ENCODE measurements around the gene RTP1. TPM values are rescaled to one million over a fixed set of nuclear protein-coding genes. Genes with fewer than 3 reads are reported as not detected.

RTP1 gene
- total and polyA plus RNA-seq, 9 of the 15 experiments (the other 6 are each of a cell fraction or from before 2014, with no cell fraction given), result not detected

DNA sequence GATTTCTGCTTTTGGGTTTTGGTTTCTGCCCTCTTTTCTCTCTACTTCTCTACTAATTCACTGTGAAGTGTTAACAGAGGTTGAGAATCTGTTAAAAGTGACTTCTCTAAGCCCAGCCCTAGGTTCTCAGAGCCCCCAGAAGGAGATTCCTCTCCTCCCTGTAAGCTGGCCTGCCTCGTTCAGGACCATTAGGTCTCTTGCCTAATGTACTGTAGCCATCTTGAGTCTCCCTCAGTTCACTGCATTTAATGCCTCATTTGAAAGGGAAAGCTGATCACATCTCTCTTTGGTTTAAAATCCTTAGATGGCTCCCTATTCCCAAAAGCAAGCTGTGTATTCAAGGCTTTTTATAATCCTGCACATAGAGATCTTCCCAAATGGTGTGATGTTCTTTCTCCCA lies 16.3 kb downstream of the RTP1 start (continued):
- TF ChIP-seq JUND (IDR thresholded peaks at IDR 0.05; ENCODE audit: borderline replicate concordance, low read depth, low read length) (no peak), JUND (tag; IDR thresholded peaks at IDR 0.05; ENCODE audit: borderline replicate concordance, low read depth, low read length) (no peak), MEIS2 (IDR thresholded peaks at IDR 0.05; ENCODE audit: partially characterized antibody) (no peak), CBX1 (IDR thresholded peaks at IDR 0.05; ENCODE audit: low read depth) (no peak)
- TF ChIP-seq, protein P1, sequence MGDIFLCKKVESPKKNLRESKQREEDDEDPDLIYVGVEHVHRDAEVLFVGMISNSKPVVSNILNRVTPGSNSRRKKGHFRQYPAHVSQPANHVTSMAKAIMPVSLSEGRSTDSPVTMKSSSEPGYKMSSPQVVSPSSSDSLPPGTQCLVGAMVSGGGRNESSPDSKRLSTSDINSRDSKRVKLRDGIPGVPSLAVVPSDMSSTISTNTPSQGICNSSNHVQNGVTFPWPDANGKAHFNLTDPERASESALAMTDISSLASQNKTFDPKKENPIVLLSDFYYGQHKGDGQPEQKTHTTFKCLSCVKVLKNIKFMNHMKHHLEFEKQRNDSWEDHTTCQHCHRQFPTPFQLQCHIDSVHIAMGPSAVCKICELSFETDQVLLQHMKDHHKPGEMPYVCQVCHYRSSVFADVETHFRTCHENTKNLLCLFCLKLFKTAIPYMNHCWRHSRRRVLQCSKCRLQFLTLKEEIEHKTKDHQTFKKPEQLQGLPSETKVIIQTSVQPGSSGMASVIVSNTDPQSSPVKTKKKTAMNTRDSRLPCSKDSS (IDR thresholded peaks at IDR 0.05; ENCODE audit: low read depth, partially characterized antibody), result no peak
- TF ChIP-seq, protein P2, sequence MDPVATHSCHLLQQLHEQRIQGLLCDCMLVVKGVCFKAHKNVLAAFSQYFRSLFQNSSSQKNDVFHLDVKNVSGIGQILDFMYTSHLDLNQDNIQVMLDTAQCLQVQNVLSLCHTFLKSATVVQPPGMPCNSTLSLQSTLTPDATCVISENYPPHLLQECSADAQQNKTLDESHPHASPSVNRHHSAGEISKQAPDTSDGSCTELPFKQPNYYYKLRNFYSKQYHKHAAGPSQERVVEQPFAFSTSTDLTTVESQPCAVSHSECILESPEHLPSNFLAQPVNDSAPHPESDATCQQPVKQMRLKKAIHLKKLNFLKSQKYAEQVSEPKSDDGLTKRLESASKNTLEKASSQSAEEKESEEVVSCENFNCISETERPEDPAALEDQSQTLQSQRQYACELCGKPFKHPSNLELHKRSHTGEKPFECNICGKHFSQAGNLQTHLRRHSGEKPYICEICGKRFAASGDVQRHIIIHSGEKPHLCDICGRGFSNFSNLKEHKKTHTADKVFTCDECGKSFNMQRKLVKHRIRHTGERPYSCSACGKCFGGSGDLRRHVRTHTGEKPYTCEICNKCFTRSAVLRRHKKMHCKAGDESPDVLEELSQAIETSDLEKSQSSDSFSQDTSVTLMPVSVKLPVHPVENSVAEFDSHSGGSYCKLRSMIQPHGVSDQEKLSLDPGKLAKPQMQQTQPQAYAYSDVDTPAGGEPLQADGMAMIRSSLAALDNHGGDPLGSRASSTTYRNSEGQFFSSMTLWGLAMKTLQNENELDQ (CRISPR knock-in tag; IDR thresholded peaks at IDR 0.05; ENCODE audit: borderline replicate concordance), result no peak
- TF ChIP-seq, protein P3, sequence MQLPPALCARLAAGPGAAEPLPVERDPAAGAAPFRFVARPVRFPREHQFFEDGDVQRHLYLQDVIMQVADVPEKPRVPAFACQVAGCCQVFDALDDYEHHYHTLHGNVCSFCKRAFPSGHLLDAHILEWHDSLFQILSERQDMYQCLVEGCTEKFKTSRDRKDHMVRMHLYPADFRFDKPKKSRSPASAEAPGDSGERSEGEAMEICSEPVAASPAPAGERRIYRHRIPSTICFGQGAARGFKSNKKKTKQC (CRISPR knock-in tag; IDR thresholded peaks at IDR 0.05), result no peak
